Upper lobe of right lung (tissue), 1 donor: ENCODE measurements around the gene HLCS. TPM values are rescaled to one million over a fixed set of nuclear protein-coding genes. Genes with fewer than 3 reads are reported as not detected.
A peak's percentile ranks its signal among the peaks of the same experiment; 100 is the strongest.

Experiments
- ATAC-seq: fragments of 200-7000 bp; cut with Tn5 transposase; one replicate; pipeline ENCODE4 v1.9.1; 2020; ENCODE audit warnings: mild to moderate bottlenecking, moderate library complexity
- DNase-seq: peaks from one replicate; pipeline ENCODE4 v3.0.0-alpha.2; 2020
- H3K27ac ChIP-seq: fragments of 200-600 bp; one replicate; pipeline ENCODE4 v1.8.0; 2022
- H3K27me3 ChIP-seq: fragments of 200-600 bp; one replicate; pipeline ENCODE4 v1.8.0; 2022; ENCODE audit warnings: mild to moderate bottlenecking
- H3K36me3 ChIP-seq: fragments of 200-600 bp; one replicate; pipeline ENCODE4 v1.8.0; 2022
- H3K4me1 ChIP-seq: fragments of 200-600 bp; one replicate; pipeline ENCODE4 v1.8.0; 2022
- H3K4me3 ChIP-seq: fragments of 200-600 bp; one replicate; pipeline ENCODE4 v1.8.0; 2022; ENCODE audit warnings: mild to moderate bottlenecking
- H3K9me3 ChIP-seq: fragments of 200-600 bp; one replicate; pipeline ENCODE4 v1.8.0; 2022
- intact Hi-C: fragments of 100-400 bp; cut with DNase I; formaldehyde crosslinking; loops from one replicate; pipeline ENCODE4 v1.11.0; 2022
- total RNA-seq: library from RNA; stranded (reverse); fragmentation: NEBNext Ultra II Directional; extraction: Animal tissue kit (Norgen Biotek cat#: 25700); gene quantifications from one replicate; pipeline ENCODE4 v1.2.1, GENCODE V29; 2021
- TF ChIP-seq, protein P1 (sequence below): fragments of 200-600 bp; IDR thresholded peaks from one replicate; pipeline ENCODE4 v1.8.0; 2022; ENCODE audit warnings: antibody characterized with exemption
- donor health status: DM: no; HTN: yes; CAD: no; lungs with severe emphysema.

HLCS gene
- total RNA-seq, 1 donor from 2014 or later = 16.0 TPM

DNA sequence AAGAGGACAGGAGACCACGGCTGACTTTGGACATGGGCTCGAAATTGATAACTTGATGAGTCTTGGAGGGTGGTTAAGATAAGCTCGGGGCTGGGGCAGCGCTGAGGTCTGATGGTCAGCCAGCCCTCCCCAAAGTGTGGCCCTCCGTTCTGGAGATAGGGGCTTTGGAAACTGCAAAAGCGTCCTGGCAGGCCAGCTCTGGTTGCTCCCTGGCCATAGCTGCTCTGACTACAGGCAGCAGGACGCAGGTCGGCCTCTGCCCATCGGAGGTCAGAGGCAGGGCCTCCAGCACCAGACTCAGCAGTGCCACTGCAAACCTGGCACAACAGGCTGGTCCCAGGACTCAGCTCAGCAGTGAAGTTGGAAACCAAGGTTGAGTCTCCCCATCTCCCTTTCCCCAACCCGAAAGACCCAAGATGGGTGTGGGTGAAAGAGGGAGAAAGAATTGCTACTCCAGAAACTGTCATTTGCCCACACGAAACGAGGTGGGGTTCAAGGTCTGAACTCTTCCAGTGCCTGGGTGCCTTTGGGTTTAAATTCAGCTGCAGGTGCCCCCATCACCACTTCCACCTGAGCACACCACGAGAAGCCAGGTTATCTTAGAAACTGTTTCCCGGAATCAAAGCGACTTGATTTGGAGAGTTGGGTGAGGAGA is 262.7 kb downstream of the HLCS start:
- intact Hi-C loops = no loop called here
- peaks cover 100% of the 10 kb centered on the region for H3K27me3 ChIP-seq
- peak; percentile 53 for DNase-seq
- H3K4me1 ChIP-seq = peaks cover 41% of the 10 kb centered on the region
- no peak overlapping the region for H3K27ac ChIP-seq
- H3K9me3 ChIP-seq = no peaks in the 10 kb centered on the region
- no peak overlapping the region for H3K4me3 ChIP-seq
- ATAC-seq = no peak
- TF ChIP-seq, protein P1, sequence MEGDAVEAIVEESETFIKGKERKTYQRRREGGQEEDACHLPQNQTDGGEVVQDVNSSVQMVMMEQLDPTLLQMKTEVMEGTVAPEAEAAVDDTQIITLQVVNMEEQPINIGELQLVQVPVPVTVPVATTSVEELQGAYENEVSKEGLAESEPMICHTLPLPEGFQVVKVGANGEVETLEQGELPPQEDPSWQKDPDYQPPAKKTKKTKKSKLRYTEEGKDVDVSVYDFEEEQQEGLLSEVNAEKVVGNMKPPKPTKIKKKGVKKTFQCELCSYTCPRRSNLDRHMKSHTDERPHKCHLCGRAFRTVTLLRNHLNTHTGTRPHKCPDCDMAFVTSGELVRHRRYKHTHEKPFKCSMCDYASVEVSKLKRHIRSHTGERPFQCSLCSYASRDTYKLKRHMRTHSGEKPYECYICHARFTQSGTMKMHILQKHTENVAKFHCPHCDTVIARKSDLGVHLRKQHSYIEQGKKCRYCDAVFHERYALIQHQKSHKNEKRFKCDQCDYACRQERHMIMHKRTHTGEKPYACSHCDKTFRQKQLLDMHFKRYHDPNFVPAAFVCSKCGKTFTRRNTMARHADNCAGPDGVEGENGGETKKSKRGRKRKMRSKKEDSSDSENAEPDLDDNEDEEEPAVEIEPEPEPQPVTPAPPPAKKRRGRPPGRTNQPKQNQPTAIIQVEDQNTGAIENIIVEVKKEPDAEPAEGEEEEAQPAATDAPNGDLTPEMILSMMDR = no peak
- no peaks in the 10 kb centered on the region for H3K36me3 ChIP-seq

DNA sequence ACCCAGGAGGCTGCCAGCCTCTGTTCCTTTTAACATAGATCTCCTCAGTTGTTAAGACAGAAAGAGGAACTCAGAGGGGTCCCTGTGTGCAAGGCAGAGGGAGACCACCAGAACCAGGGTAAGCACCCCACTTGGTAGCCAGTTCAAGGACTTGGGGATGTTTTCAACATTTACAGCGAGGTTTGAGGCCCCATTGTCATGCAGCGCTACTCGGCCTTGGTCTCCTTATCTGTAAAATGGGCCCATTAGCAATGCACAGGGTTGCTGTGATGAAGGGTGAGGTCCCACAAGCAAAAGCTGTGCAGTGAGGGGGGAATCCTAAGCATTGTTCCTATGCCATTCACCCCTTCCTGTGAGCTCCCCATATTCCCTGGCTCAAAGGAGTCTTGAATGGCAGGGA is 263.3 kb downstream of the HLCS start:
- H3K36me3 ChIP-seq = no peaks in the 10 kb centered on the region
- no peak overlapping the region for H3K4me3 ChIP-seq
- peaks cover 100% of the 10 kb centered on the region for H3K27me3 ChIP-seq
- no peaks in the 10 kb centered on the region for H3K9me3 ChIP-seq
- TF ChIP-seq, protein P1 = no peak
- no peak overlapping the region for H3K27ac ChIP-seq
- H3K4me1 ChIP-seq = peaks cover 42% of the 10 kb centered on the region
- intact Hi-C loops = no loop called here
- ATAC-seq (no peak), DNase-seq (no peak)

DNA sequence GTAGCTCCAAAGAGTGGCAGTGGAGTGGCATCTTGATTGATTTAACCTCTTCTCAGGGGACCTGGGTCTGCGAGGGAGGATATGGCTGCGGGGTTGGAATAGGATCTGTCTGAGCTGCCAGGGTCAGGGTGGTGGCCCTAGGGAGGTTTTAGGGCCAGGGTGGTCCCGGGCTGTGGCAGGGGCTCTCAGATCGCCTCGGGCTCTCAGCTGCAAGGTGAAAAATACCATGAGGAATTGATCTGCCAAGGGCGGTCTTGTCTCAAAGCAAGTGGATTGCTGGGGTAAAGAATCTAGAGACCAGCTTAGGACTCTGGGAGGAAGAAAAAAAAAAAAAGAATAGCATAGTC is 263.9 kb downstream of the HLCS start:
- Histone ChIP-seq H3K4me3 (no peak overlapping the region), H3K27ac (no peak overlapping the region)
- TF ChIP-seq, protein P1 = no peak

DNA sequence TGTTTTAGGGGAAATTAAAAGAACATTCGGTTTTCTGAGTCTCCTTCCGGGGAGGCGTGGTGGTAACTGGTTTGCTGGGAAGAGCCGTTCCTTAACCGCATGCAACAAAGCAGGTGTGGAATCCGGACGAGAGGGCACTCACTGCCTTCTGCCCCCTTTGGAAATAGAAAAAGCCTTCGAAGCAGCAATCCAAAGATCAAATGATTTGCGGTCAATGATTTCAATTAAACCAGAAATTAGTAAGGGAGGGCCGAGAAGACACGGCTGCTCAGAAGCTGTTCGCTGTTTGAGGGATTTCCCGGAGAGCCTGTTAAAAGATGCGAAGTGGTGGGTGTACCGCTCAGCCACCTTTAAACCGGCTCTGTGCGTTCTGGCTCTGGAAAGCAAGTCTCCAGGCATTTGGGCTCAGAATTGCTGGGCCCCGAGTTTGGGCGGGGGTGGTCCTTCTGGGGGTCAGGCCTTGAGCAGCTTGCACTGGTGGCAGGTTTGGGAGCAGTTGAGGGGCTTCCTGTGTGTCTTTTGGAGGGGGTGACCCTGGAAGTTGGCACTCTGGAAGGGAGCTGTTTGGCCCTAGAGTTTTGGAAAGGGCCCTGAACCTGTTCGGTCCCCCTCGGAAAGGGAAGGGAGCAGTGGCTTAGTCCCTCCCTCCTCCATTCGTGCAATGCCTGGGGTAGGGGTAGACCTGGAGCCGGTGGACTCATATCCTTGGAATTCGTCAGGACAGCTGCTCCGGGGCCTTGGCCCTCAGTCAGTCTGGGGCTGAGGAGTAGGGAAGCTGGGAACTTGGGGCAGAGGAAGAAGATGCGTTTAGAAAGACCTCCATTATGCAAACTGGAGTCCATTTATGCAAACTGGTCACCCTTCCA is 264.5 kb downstream of the HLCS start:
- DNase-seq (no peak), ATAC-seq (no peak)
- Histone ChIP-seq H3K9me3 (no peaks in the 10 kb centered on the region), H3K4me1 (peaks cover 52% of the 10 kb centered on the region), H3K36me3 (no peaks in the 10 kb centered on the region), H3K27ac (no peak overlapping the region), H3K4me3 (no peak overlapping the region), H3K27me3 (peaks cover 100% of the 10 kb centered on the region)
- TF ChIP-seq, protein P1 = no peak
- intact Hi-C loops = no loop called here

More for the DNA sequence above, 263.9 kb downstream of the HLCS start:
- Histone ChIP-seq H3K4me1 (peaks cover 46% of the 10 kb centered on the region), H3K27me3 (peaks cover 100% of the 10 kb centered on the region), H3K9me3 (no peaks in the 10 kb centered on the region), H3K36me3 (no peaks in the 10 kb centered on the region)
- intact Hi-C loops = no loop called here
- DNase-seq = no peak
- ATAC-seq = no peak

GRCh38 chr21:36700971-36701755 is 265.3 kb downstream of the HLCS start:
- Histone ChIP-seq H3K4me1 (peaks cover 53% of the 10 kb centered on the region), H3K4me3 (peak overlapping the region; percentile 0), H3K27me3 (peaks cover 100% of the 10 kb centered on the region), H3K36me3 (no peaks in the 10 kb centered on the region), H3K27ac (no peak overlapping the region), H3K9me3 (no peaks in the 10 kb centered on the region)
- DNase-seq (peak; percentile 61), ATAC-seq (no peak)
- intact Hi-C loops = no loop called here
- TF ChIP-seq, protein P1 = no peak

Other genes starting within 250 kb of the HLCS start
- gene RIPPLY3, start 40.0 kb upstream of the HLCS start, total RNA-seq = not detected
- gene PIGP, start 106.4 kb upstream of the HLCS start, total RNA-seq = 28.3 TPM
- 99.0 TPM for gene TTC3, start 106.6 kb upstream of the HLCS start, total RNA-seq